Naive thymus-derived CD4-positive, alpha-beta T cell (primary cell): ENCODE results near the gene LDLRAD4. TPM values are rescaled to one million over a fixed set of nuclear protein-coding genes. Genes with fewer than 3 reads are reported as not detected.
A peak's percentile ranks its signal among the peaks of the same experiment; 100 is the strongest.

Experiments
- ATAC-seq: fragments of 150-1000 bp; cut with Tn5 transposase; 2 replicates; pipeline ENCODE4 v1.10.0; 2021; ENCODE audit warnings: mild to moderate bottlenecking, moderate library complexity
- CTCF ChIA-PET: fragments of 350-600 bp; sonication (Branson Sonifier 250); formaldehyde crosslinking; loops from one replicate; lab custom pipeline; 2021; ENCODE audit warnings: antibody characterized with exemption; lab: Charles Lee
- POLR2A ChIA-PET: fragments of 350-600 bp; sonication (Branson Sonifier 250); formaldehyde crosslinking; loops from one replicate; lab custom pipeline; 2021; ENCODE audit warnings: antibody characterized with exemption, inconsistent platforms; lab: Charles Lee
- DNase-seq, 9 donors: peaks; one replicate each; pipeline versions ENCODE4 v3.0.0 to v3.0.0-alpha.2; 2020 to 2022; ENCODE audit warnings: mixed read lengths in 1 of 9
- H3K27ac ChIP-seq: one replicate; pipeline ENCODE4 v1.7.0; 2013; ENCODE audit warnings: mild to moderate bottlenecking, low read depth, low read length, moderate library complexity
- H3K27me3 ChIP-seq, 2 donors: one replicate each; pipeline ENCODE4 v1.7.0; 2013; ENCODE audit warnings: low read length in 2 of 2, mild to moderate bottlenecking in 2 of 2, moderate library complexity in 2 of 2; ENCODE audit not compliant: control insufficient read depth in 2 of 2, insufficient read depth in 2 of 2
- H3K36me3 ChIP-seq, 3 experiments: 1 replicate in 2 of 3; 2 replicates in 1 of 3; pipeline ENCODE4 v1.7.0; 2013; ENCODE audit warnings: low read length in 3 of 3, mild to moderate bottlenecking in 3 of 3, moderate library complexity in 1 of 3; ENCODE audit not compliant: insufficient read depth in 3 of 3, control insufficient read depth in 2 of 3
- H3K4me1 ChIP-seq, 2 donors: one replicate each; pipeline ENCODE4 v1.7.0; 2013; ENCODE audit warnings: low read length in 2 of 2, mild to moderate bottlenecking in 2 of 2, moderate library complexity in 1 of 2; ENCODE audit not compliant: control insufficient read depth in 2 of 2, insufficient read depth in 2 of 2
- H3K4me3 ChIP-seq: 2 replicates; pipeline ENCODE4 v1.7.0; 2013; ENCODE audit warnings: mild to moderate bottlenecking, low read length
- H3K9me3 ChIP-seq, 3 experiments: 1 replicate in 2 of 3; 2 replicates in 1 of 3; pipeline ENCODE4 v1.7.0; 2013; ENCODE audit warnings: low read length in 3 of 3; ENCODE audit not compliant: control insufficient read depth in 2 of 3
- H3K27ac Mint-ChIP-seq, 9 donors: one replicate each; pipeline ENCODE4 v1.8.0; 2020 to 2022; ENCODE audit warnings: mixed read lengths in 9 of 9, mild to moderate bottlenecking in 8 of 9, moderate library complexity in 5 of 9, inconsistent platforms in 2 of 9
- H3K27me3 Mint-ChIP-seq, 5 donors: one replicate each; pipeline ENCODE4 v1.8.0; 2021 to 2022; ENCODE audit warnings: mixed read lengths in 5 of 5, mild to moderate bottlenecking in 1 of 5
- H3K36me3 Mint-ChIP-seq, 5 donors: one replicate each; pipeline ENCODE4 v1.8.0; 2020 to 2022; ENCODE audit warnings: mixed read lengths in 5 of 5, mild to moderate bottlenecking in 3 of 5, inconsistent platforms in 1 of 5
- H3K4me1 Mint-ChIP-seq, 7 donors: one replicate each; pipeline ENCODE4 v1.8.0; 2020 to 2022; ENCODE audit warnings: mixed read lengths in 7 of 7, mild to moderate bottlenecking in 3 of 7, inconsistent platforms in 1 of 7
- H3K4me3 Mint-ChIP-seq, 10 donors: one replicate each; pipeline ENCODE4 v1.8.0; 2020 to 2022; ENCODE audit warnings: mild to moderate bottlenecking in 10 of 10, mixed read lengths in 10 of 10, moderate library complexity in 6 of 10, inconsistent platforms in 2 of 10
- H3K9me3 Mint-ChIP-seq, 11 donors: one replicate each; pipeline ENCODE4 v1.8.0; 2020 to 2022; ENCODE audit warnings: mixed read lengths in 11 of 11, mild to moderate bottlenecking in 4 of 11, inconsistent platforms in 1 of 11, moderate library complexity in 1 of 11
- intact Hi-C, 2 donors: fragments of 100-400 bp; cut with micrococcal nuclease; formaldehyde crosslinking; loops; one replicate each; pipeline ENCODE4 v1.15.1; 2023
- polyA plus RNA-seq, 2 donors: library from polyadenylated mRNA; unstranded; fragments of 300-500 nt; fragmentation: Illumina TruSeq; gene quantifications; one replicate each; pipeline ENCODE4 v1.2.3, GENCODE V29; 2021
- total RNA-seq, 6 experiments: library from RNA in 5 of 6; stranded (reverse) in 5 of 6; gene quantifications; 1 replicate in 5 of 6; 2 replicates in 1 of 6; pipeline ENCODE4 v1.2.3 and lab custom pipeline; 2021 to 2026

LDLRAD4 gene
- total and polyA plus RNA-seq, 7 experiments from 2014 or later, result 13.0 to 84.3 (median 53.7) TPM

DNA sequence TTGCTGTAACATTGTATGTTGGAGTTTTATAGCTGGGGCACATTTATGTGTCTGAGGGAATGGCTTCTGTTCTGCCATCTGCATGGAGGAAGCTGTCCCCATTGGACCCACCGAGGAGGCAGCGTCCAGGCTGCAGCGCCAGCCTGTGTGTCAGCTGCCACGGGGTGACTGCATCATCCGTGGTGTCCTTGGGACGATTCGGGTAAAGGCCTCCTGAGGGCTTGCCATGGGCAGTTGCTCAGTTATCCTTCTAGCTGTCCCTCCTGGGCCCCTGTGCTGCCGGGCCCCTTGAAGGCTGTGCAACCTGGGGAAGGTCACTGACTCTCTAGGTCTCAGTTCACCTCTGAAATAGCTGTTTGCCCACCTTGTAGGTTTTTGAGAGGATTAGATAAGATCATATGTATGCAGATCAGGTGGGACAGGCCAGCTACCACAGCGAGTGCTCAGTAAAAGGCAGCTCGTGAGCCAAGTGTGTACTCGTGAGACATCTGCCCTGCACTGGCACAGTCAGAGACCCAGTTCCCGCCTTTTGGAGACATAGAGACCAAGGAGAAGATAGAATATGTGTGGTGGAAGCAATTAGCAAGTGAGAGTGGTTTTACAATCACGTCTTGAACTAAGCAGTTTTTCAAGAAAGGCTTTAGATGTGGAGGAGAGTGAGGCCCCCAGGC, 10.6 kb downstream of the LDLRAD4 start:
- no peak for ATAC-seq
- ChIA-PET POLR2A (interaction anchor here (2.0 kb wide), 1 partner anchor 10 kb away, joined by 5 read pairs; the partner anchor contains the start of gene LDLRAD4), CTCF (no interaction called here)
- H3K4me3 ChIP-seq, result no peak overlapping the region
- DNase-seq, result no peak
- H3K9me3 ChIP-seq, result no peaks in the 10 kb centered on the region
- intact Hi-C loops, result no loop called here
- Mint-ChIP-seq H3K27me3 (no peaks in the 10 kb centered on the region), H3K4me3 (no peak overlapping the region), H3K4me1 (peaks cover 0 to 11% (median 0%) of the 10 kb centered on the region in 7 donors), H3K36me3 (peaks cover 0 to 4% (median 0%) of the 10 kb centered on the region in 5 donors), H3K9me3 (no peaks in the 10 kb centered on the region), H3K27ac (peak overlapping the region in 1 of 9 donors; percentile 54)
- no peaks in the 10 kb centered on the region for H3K27me3 ChIP-seq
- no peak overlapping the region for H3K27ac ChIP-seq
- H3K36me3 ChIP-seq, result no peaks in the 10 kb centered on the region
- H3K4me1 ChIP-seq, result no peaks in the 10 kb centered on the region

- peaks cover 0 to 11% (median 0%) of the 10 kb centered on the region in 7 donors for H3K4me1 Mint-ChIP-seq
- CTCF ChIA-PET, result no interaction called here
- H3K27me3 Mint-ChIP-seq, result no peaks in the 10 kb centered on the region
- Histone ChIP-seq H3K36me3 (no peaks in the 10 kb centered on the region), H3K27me3 (no peaks in the 10 kb centered on the region), H3K4me1 (no peaks in the 10 kb centered on the region), H3K27ac (no peak overlapping the region), H3K4me3 (no peak overlapping the region), H3K9me3 (no peaks in the 10 kb centered on the region)
- H3K9me3 Mint-ChIP-seq, result no peaks in the 10 kb centered on the region
- POLR2A ChIA-PET, result no interaction called here
- intact Hi-C loops, result no loop called here
- no peak overlapping the region for H3K27ac Mint-ChIP-seq
- no peak overlapping the region for H3K4me3 Mint-ChIP-seq
- ATAC-seq (no peak), DNase-seq (no peak)
- peaks cover 0 to 4% (median 0%) of the 10 kb centered on the region in 5 donors for H3K36me3 Mint-ChIP-seq
Measured at GRCh38 chr18:13231151-13231550, 12.6 kb downstream of the LDLRAD4 start.

GRCh38 chr18:13232086-13232917, 13.7 kb downstream of the LDLRAD4 start:
- Histone ChIP-seq H3K9me3 (no peaks in the 10 kb centered on the region), H3K4me1 (no peaks in the 10 kb centered on the region), H3K27ac (no peak overlapping the region), H3K27me3 (no peaks in the 10 kb centered on the region), H3K36me3 (no peaks in the 10 kb centered on the region), H3K4me3 (no peak overlapping the region)
- intact Hi-C loops, result no loop called here
- peak overlapping the region in 2 of 9 donors; percentile 23 to 59 for H3K27ac Mint-ChIP-seq
- ChIA-PET POLR2A (interaction anchor here (0.6 kb wide), 2 partner anchors 86 to 495 kb away, joined by 3 to 4 read pairs; no protein-coding TSS in a partner anchor), CTCF (no interaction called here)
- H3K9me3 Mint-ChIP-seq, result no peaks in the 10 kb centered on the region
- no peak overlapping the region for H3K4me3 Mint-ChIP-seq
- H3K4me1 Mint-ChIP-seq, result peaks cover 0 to 11% (median 0%) of the 10 kb centered on the region in 7 donors
- ATAC-seq (no peak), DNase-seq (no peak)
- peaks cover 0 to 4% (median 0%) of the 10 kb centered on the region in 5 donors for H3K36me3 Mint-ChIP-seq
- no peaks in the 10 kb centered on the region for H3K27me3 Mint-ChIP-seq

DNA sequence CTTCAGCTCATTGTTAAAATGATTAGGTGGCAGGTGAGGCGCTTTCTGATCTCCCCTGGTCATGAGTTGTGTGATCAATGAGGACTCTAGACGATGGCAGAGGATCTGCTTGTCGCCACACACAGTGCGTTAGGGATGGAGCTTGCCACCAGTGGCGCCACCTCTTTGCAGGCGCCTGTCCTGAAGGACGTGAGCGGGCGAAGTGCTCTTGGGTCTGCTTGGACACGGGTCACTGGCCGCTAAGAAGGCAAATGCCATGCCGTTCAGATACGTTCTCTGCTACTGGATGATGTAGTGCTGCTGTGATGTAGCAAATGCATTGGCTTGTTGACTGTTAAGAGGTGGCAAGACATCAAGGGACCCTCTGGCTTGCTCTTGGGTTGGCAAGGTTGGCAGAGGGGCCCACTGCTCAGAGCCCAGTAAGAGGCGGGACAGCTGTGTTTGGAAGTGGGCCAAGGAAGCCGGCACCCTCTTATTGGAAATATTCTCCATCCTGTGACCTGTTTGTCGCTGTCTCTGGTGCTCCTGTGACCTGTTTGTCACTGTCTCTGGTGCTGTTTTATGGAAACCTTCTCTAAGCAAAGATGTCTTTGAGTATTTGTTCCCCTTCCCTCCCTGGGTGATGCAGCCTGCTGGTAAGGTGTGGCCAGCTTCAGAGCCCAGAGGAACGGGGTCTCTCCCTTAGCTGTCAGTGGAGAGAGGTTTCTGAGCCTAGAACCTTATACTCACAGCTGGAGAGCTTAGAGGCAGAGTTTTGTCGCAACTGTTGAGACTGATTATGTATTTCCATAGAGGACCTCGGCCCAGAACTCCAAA, 14.6 kb downstream of the LDLRAD4 start:
- CTCF ChIA-PET, result no interaction called here
- Histone ChIP-seq H3K36me3 (no peaks in the 10 kb centered on the region), H3K9me3 (no peaks in the 10 kb centered on the region), H3K4me1 (no peaks in the 10 kb centered on the region), H3K27ac (no peak overlapping the region), H3K4me3 (no peak overlapping the region), H3K27me3 (no peaks in the 10 kb centered on the region)
- peaks cover 0 to 11% (median 0%) of the 10 kb centered on the region in 7 donors for H3K4me1 Mint-ChIP-seq
- H3K9me3 Mint-ChIP-seq, result no peaks in the 10 kb centered on the region
- no peak overlapping the region for H3K4me3 Mint-ChIP-seq
- DNase-seq, result no peak
- H3K27ac Mint-ChIP-seq, result peak overlapping the region in 3 of 9 donors; percentile 47 to 49 (median 47)
- H3K27me3 Mint-ChIP-seq, result no peaks in the 10 kb centered on the region
- no peaks in the 10 kb centered on the region for H3K36me3 Mint-ChIP-seq
- intact Hi-C loops, result no loop called here
- no peak for ATAC-seq
- POLR2A ChIA-PET, result no interaction called here

DNA sequence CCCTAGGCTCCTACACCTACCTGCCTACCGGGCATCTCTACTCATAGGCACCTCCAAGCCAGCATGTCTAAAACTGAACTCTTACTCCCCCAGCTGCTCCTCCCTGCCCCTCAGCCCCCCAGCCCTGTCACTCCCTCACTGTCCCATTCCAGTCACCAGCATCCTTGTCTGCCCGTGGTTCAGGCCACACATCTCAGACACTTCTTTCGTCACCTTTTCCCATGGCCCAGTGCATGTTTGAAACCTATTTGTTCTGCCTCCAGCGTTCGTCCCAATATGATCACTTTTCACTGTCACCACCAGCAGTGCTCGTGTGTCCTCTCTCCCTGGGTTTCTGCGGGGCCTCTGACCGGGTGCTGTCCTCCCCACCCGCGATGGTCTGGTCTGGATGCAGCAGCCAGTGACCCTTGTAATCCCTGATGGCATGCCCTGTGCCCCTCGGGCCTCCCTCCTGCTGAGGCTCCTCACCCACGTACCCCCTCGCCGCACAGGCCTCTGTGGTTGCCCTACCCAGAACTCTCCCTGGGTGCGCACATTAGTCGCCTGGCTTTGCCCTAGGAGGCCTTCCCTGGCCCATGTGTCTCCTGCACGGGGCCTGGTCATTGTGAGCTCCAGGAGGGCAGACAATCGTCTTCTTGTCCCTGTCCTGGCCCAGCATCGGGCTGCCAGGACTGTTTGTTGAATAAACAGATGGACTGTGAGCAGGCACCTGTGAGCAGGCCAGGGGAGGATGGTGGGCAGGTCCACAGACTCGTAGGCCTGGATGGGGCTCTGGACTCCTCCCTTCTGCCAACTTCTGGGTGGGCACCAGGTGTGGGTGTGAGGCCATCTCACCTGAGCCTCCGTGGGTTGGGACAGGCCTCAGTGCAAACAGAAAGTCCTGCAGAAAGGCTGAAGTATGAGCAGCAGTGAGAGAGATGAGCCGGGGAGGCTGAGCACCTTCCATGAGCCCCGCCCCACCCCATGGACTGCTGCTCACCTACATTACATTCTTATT, 15.5 kb downstream of the LDLRAD4 start:
- ATAC-seq (no peak), DNase-seq (no peak)
- no peaks in the 10 kb centered on the region for H3K36me3 Mint-ChIP-seq
- peaks cover 0 to 9% (median 0%) of the 10 kb centered on the region in 7 donors for H3K4me1 Mint-ChIP-seq
- Histone ChIP-seq H3K27me3 (no peaks in the 10 kb centered on the region), H3K9me3 (no peaks in the 10 kb centered on the region), H3K27ac (no peak overlapping the region), H3K4me3 (no peak overlapping the region), H3K4me1 (no peaks in the 10 kb centered on the region), H3K36me3 (no peaks in the 10 kb centered on the region)
- POLR2A ChIA-PET, result no interaction called here
- H3K4me3 Mint-ChIP-seq, result peak overlapping the region in 1 of 10 donors; percentile 28
- H3K27me3 Mint-ChIP-seq, result no peaks in the 10 kb centered on the region
- CTCF ChIA-PET, result interaction anchor here (0.7 to 1.1 kb wide), 2 partner anchors 205 to 229 kb away, joined by 3 to 4 read pairs; no protein-coding TSS in a partner anchor
- peak overlapping the region in 4 of 9 donors; percentile 18 to 49 (median 47) for H3K27ac Mint-ChIP-seq
- no peaks in the 10 kb centered on the region for H3K9me3 Mint-ChIP-seq
- intact Hi-C loops, result no loop called here
